Measurements from ENCODE around the gene AHSP. TPM values are rescaled to one million over a fixed set of nuclear protein-coding genes. Genes with fewer than 3 reads are reported as not detected.
"Not testable (repeated sequence)": the region's sequence is repeated elsewhere in the genome, so short reads cannot be mapped to it uniquely, and the experiment has no call there.

The AHSP gene
- total RNA-seq, 1 experiment from 2014 or later = not detected

GRCh38 chr16:31572821-31573220, 45.1 kb downstream of the AHSP start:
- Histone ChIP-seq H3K4me3 (no peak overlapping the region), H3K36me3 (no peaks in the 10 kb centered on the region), H3K9me3 (replicated peaks) (peaks cover 4% of the 10 kb centered on the region; the same call in 1 of the 2 replicates), H3K4me1 (replicated peaks) (no peaks in the 10 kb centered on the region), H3K27ac (no peak overlapping the region), H3K27me3 (replicated peaks) (no peaks in the 10 kb centered on the region; the same call in 1 of the 2 replicates)
- DNase-seq (ENCODE audit: low read depth in 1 of 2, low spot score in 2 of 2) = no peak

DNA sequence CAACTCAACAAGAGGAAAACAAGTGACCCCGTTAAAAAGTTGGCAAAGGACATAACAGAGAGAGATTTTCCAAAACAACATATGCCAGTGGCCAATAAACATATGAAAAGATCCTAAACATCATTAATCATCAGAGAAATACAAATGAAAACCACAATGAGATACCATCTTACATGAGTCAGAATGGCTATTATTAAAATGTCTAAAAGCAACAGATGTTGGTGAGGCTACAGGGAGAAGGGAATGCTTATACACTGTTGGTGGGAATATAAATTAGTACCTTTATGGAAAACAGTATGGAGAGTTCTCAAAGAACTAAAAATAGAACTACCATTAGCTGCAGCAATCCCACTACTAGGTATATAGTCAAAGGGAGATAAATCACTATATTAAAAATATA, 46.5 kb downstream of the AHSP start:
- not testable (repeated sequence) for DNase-seq (ENCODE audit: low read depth in 1 of 2, low spot score in 2 of 2); H3K4me1 ChIP-seq (replicated peaks); H3K4me3 ChIP-seq; H3K27me3 ChIP-seq (replicated peaks); H3K9me3 ChIP-seq (replicated peaks); H3K36me3 ChIP-seq; H3K27ac ChIP-seq

DNA sequence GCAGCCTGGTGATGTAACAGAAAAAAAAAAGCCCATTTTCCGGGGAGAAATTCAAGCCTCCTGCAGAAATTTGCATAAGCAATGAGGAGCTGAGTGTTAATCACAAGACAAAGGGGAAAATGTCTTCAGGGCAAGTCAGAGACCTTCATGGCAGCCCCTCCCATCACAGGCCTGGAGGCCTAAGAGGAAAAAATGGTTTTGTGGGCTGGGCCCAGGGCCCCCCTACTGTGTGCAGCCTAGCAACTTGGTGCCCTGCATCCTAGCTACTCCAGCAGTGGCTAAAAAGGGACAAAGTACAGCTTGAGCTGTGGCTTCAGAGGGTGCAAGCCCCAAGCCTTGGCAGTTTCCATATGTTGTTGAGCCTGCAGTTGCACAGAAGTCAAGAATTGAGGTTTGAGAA, 49.7 kb downstream of the AHSP start:
- no peak for DNase-seq (ENCODE audit: low read depth in 1 of 2, low spot score in 2 of 2)
- H3K9me3 ChIP-seq (replicated peaks) = peaks cover 4% of the 10 kb centered on the region; the same call in 1 of the 2 replicates
- H3K27me3 ChIP-seq (replicated peaks) = no peaks in the 10 kb centered on the region
- no peak overlapping the region for H3K27ac ChIP-seq
- no peak overlapping the region for H3K4me3 ChIP-seq
- H3K4me1 ChIP-seq (replicated peaks) = no peaks in the 10 kb centered on the region
- H3K36me3 ChIP-seq = no peaks in the 10 kb centered on the region

Other genes starting within 250 kb of the AHSP start
- 0.09 TPM in 1 of 2 replicates, not detected in the other for gene ITGAX, start 172.7 kb upstream of the AHSP start, total RNA-seq (2014; rRNA removed; shearing (Covaris generic))
- gene ITGAD, start 134.6 kb upstream of the AHSP start, total RNA-seq (2014; rRNA removed; shearing (Covaris generic)) = not detected in 2 replicates
- not detected in 2 replicates for gene COX6A2, start 99.5 kb upstream of the AHSP start, total RNA-seq (2014; rRNA removed; shearing (Covaris generic))
- gene ZNF843, start 85.1 kb upstream of the AHSP start, total RNA-seq (2014; rRNA removed; shearing (Covaris generic)) = 0.32 TPM in 1 of 2 replicates, not detected in the other
- gene ARMC5, start 68.4 kb upstream of the AHSP start, total RNA-seq (2014; rRNA removed; shearing (Covaris generic)) = 9.8 and 11.6 TPM in 2 replicates
- gene TGFB1I1, start 55.7 kb upstream of the AHSP start, total RNA-seq (2014; rRNA removed; shearing (Covaris generic)) = 66.3 and 90.1 TPM in 2 replicates
- not detected in 2 replicates for gene SLC5A2, start 44.8 kb upstream of the AHSP start, total RNA-seq (2014; rRNA removed; shearing (Covaris generic))
- gene RUSF1, start 19.5 kb upstream of the AHSP start, total RNA-seq (2014; rRNA removed; shearing (Covaris generic)) = 47.6 and 49.5 TPM in 2 replicates